GM18867 (cell line): ENCODE measurements around the gene DLG2.
A peak's percentile ranks its signal among the peaks of the same experiment; 100 is the strongest.

Source experiments
- ATAC-seq: cut with Tn5 transposase; IDR thresholded peaks from one replicate; pipeline ENCODE4 v1.9.1; 2021; ENCODE audit warnings: mild to moderate bottlenecking, moderate library complexity; ENCODE audit not compliant: unreplicated experiment

DLG2 gene

DNA sequence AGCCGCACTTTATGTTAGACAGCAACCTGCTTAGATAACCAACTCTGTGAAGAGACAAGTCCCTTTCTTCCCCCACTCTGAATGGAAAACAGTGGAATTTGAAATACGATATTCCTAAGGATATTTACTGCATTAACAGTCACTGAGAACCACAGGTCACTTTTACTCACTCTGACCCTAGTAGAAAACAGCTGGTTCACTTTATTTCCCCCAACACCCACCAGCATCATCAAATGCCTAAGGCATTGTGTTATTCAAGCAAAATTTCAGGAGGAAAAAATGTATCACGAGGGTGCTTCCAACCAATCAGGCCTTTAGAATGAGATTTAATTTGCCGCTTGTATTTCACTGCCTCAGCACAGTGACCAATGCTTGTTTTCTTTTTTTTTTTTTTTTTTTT is 1206.9 kb downstream of the DLG2 start:
- no peak for ATAC-seq

DNA sequence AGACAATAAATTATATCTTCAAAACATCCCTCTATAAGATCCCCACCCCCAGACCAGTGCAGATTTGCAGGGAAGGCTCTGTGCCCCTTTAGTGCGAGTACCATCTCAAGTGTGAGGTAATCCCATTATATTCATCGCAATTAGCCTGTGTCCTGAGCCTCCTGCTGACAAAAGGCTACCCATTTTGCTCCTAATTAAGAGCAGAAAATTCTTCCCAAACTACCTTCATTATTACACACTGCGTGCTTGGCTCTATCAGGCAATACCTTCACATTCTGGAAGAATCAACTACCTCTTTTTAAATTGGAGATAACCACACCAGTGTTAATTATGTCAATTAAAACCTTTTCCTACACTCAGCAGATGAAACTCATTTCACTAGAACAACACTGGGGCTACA is 1207.5 kb downstream of the DLG2 start:
- ATAC-seq = no peak

GRCh38 chr11:84414920-84415319 is 1212.2 kb downstream of the DLG2 start:
- ATAC-seq = no peak

- no peak for ATAC-seq
Observed at GRCh38 chr11:84413549-84413948, 1213.6 kb downstream of the DLG2 start.

DNA sequence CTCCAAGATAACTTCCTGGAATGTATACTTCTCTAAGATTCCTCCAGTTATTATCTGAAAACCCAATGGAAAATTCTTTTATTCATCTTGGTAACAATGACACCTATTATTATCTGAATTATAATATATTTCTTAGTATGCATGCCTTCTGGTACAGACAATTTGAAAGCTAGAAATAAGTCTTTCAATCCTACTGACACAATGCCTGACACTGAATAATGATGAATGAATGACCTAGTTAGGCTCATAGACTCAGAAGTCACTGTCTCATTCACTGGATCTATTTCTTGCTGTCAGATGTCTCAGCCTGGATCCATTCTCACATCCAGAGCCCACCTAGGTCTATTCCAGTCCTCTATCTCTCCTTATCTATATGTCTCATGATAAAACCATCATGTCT is 1214.3 kb downstream of the DLG2 start:
- no peak for ATAC-seq

DNA sequence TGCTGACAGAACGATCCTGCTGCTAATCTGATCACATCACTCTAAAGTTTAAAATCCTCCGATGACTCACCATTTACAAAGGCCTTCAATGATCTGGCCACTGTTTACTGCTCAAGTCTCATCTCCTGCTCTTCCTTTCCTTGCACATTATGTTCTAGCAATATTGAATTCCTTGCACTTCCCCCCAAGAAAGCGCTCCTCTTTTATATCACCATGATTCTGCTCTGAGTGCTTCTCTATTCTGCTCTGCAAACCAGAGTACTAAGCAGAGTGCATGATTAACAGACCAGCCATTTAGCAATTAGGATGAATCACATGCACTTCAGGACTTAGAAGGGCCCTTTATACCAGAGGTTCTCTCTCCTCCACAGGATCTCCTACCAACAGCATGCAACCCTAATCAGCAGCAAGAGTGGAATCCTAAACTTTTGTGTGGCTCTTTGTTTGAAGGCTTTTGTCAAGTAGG is 1218.2 kb downstream of the DLG2 start:
- no peak for ATAC-seq

- no peak for ATAC-seq
Observed at GRCh38 chr11:84407091-84407490, 1220.1 kb downstream of the DLG2 start.

GRCh38 chr11:84398017-84398626 is 1229.0 kb downstream of the DLG2 start:
- ATAC-seq = no peak

DNA sequence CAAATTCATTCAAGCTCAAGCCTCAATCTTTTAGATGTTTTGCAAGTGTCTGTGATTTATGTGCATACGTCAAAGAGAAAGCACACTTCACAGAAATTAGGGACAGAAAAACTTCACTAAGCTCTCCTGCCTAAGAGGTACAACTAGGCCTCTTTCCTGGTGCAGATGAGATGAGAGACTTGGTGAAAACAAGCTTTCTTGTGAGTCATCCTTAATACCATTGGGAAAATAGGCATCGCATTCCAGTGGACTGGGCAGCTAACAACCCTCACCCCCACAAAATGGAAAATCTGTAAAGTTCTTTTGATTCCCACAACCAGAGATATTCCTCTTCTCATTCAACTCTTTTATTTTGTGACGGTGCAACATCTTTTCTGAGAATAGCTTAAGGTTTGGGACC is 1230.6 kb downstream of the DLG2 start:
- ATAC-seq = no peak

DNA sequence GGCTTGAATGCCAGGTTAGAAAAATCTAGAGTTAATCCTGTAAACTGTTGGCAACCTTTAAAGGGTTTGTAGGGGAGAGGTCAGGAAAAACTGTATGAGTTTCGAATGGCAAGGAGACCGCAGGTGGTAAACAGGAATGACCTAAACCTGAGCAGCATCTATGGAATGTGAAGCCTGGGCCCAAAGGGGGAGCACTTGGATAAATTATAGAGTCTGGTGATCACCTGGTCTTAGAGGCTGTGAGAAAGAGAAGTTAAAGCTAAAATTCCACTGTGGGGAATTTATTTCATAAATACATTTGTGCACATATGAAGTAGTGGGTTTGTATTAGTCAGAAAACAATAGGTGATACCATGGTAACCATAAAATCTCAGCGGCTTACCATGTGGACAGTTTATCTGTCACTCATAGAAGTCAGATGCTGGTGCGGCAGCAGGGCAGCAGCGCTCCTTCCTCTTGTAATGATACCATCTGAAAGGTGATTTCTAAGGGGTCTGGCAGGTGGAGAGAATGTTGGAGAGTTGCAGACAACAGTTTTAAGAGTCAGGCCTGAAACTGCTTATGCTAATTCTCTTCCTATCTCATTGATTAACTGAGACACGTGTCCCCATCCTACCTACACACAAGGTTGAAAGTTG is 1236.6 kb downstream of the DLG2 start:
- no peak for ATAC-seq

GRCh38 chr11:84389696-84390095 is 1237.4 kb downstream of the DLG2 start:
- ATAC-seq = no peak

DNA sequence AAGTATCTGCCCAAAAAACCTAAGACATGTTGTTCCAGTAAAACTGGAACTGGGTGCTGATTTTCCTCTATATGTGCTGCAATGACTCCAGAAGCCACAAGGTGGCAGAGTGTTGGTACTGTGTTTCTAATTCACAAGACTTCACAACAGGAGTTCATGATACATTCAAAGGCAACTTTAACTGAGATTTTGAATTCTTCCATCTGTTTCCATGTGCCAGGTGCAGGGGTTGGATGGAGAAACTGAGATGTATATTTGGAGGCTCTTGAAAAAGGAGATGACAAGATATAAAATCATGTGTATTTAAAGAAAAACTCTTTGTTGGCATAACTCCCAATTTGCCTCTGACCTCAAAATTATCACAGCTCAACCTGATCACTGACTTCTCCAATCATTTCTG is 1242.4 kb downstream of the DLG2 start:
- peak; percentile 84 for ATAC-seq

GRCh38 chr11:84383576-84383975 is 1243.6 kb downstream of the DLG2 start:
- no peak for ATAC-seq

DNA sequence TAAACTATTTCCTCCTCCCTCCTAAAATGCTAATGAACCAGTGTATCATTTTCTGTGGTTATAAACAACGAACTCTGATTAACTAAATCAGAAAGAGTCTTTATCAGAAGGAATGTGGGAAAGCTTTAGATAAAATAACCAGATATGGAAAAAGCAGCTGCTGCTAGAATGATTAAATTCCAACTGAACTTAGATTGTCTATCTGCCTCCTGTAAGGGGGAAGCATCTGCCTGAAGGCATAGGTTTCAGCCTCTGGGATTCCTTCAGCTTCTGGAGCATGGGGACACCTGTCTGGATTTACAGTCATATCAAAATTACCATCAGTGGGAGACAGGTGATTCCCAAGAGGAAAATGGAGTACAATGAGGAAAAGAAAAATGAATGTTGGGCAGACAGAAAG is 1245.5 kb downstream of the DLG2 start:
- no peak for ATAC-seq

DNA sequence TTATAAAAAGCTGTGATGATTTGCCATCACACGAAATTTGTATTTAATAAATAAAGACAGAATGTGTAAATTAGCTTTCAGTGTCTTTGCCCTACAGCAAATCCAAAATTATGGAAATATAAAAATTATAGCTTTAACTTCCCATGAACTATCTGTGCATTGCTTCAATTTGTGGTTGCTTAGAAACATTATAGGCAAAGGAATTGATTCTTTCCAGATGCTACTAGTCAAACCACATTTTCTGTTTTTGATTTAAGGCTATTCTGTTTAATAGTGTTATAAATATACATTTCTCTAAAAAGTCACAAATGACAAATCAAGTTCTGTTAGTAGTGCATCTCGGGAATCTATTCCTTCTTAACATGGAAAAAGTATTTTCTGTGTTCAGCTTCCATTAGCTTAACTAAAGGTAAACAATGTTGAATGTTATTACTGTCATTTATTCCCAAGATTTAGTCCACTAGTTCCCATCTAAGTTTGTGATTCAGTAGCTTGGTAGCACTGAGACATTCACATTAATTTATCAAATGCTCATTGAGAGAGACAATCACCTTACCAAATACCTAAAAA is 1254.7 kb downstream of the DLG2 start:
- no peak for ATAC-seq

DNA sequence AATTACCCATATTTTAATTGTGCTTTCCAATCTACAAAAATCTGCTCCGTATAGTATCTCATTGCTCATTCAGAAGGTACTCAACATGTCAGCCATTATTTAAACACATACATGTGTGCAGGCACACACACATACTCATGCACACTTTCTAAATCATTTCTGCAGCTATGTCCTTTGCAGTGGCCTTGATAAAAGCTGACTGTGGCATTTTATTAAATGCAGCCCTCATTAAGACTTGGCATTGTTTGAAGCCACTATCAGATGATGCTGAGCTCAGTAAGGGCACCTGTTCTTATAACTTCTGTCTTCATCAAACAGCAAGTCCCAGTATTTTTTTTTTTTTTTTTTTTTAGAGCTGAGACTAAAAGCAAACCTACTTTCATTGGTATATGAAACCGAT is 1269.1 kb downstream of the DLG2 start:
- ATAC-seq = no peak

- ATAC-seq = no peak
Observed at GRCh38 chr11:84355911-84356310, 1271.2 kb downstream of the DLG2 start.

- ATAC-seq = no peak
Observed at GRCh38 chr11:84345597-84345996, 1281.5 kb downstream of the DLG2 start.

DNA sequence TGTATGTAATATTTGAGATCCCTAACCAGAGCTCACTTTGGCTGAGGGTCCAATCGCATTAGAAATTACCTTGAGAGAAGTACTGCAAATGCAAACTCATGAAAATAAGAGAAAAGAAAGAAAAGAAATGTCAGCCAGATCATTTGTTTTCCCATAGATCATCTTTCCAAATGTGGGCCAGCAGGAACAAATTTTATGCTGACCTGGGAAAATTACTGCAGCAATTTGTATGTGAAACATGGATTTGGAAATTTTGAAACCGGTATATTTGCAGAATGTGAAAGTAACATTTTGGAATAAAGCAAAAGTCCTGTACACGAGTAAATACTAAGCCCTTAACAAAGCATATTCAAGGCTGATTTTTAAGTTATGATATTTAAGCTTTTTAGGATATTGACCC is 1282.1 kb downstream of the DLG2 start:
- no peak for ATAC-seq

DNA sequence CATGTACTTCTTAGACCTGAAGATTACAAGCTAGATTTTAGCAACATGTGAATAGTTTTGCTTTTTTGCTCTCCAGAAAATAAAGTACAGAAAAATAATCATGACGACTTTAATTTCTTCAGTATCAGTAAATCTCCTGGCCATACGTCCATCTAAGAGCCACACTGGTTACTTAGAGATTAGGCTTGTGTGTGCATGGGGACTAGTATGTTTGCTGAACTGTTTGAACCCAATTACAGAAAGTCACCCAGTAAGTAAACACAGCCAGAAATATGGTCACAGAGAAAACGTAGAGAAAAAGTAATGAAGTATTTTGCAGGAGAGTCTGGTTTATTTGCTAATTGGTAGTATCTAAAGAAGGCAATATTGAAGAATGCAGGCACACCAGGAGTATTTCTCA is 1287.3 kb downstream of the DLG2 start:
- no peak for ATAC-seq

GRCh38 chr11:84333221-84333620 is 1293.9 kb downstream of the DLG2 start:
- no peak for ATAC-seq

GRCh38 chr11:84322211-84322610 is 1304.9 kb downstream of the DLG2 start:
- ATAC-seq = no peak

- no peak for ATAC-seq
Observed at GRCh38 chr11:84319863-84320262, 1307.3 kb downstream of the DLG2 start.
